K562 (cell line): ENCODE data around the gene CECR2. TPM values are rescaled to one million over a fixed set of nuclear protein-coding genes. Genes with fewer than 3 reads are reported as not detected.
A peak's percentile ranks its signal among the peaks of the same experiment; 100 is the strongest.

ENCODE experiments used
- ATAC-seq: fragments of 200-7000 bp; cut with Tn5 transposase; 3 replicates; pipeline ENCODE4 v1.9.1; 2020; ENCODE audit warnings: moderate library complexity
- BruUV-seq: library from RNA; stranded (reverse); fragments of 400-500 nt; replicated peaks from 2 replicates; lab custom pipeline; 2021; lab: Mats Ljungman, UMichigan
- CTCF ChIA-PET: fragments of 300-600 bp; formaldehyde crosslinking; extraction: SDS; loops from one replicate; lab custom pipeline; 2021; ENCODE audit warnings: low intra/inter-chr PET ratio; lab: Yijun Ruan, JAX
- POLR2A ChIA-PET: fragments of 300-600, 350-650 bp; sonication (Branson Sonifier 250); formaldehyde crosslinking; extraction: SDS; loops from one replicate; lab custom pipeline; 2021; ENCODE audit warnings: antibody characterized with exemption, inconsistent platforms; lab: Yijun Ruan, JAX
- DNase-seq, 4 experiments: peaks; one replicate each; pipeline versions ENCODE4 v3.0.0 to v3.0.0-alpha.2; 2011 to 2018; ENCODE audit warnings: low spot score in 3 of 4, mixed read lengths in 3 of 4; ENCODE audit errors: extremely low read depth in 1 of 4
- FAIRE-seq: peaks from 2 replicates; lab custom pipeline; 2011; peaks lifted over from hg19 to GRCh38; lab: Jason Lieb, UNC
- H2AFZ ChIP-seq: 2 replicates; pipeline ENCODE4 v1.6.0; 2011; ENCODE audit warnings: low read depth, low read length, control low read depth, inconsistent platforms
- H3K27ac ChIP-seq: fragments of 200-600 bp; 3 replicates; pipeline ENCODE4 v1.8.0; 2011; ENCODE audit warnings: low read depth, mild to moderate bottlenecking, control low read depth, inconsistent platforms, low read length, moderate library complexity, mixed read lengths; ENCODE audit errors: extremely low read depth
- H3K27me3 ChIP-seq, 2 experiments: fragments of 300-600 bp in 1 of 2; 2 replicates in 1 of 2; 3 replicates in 1 of 2; pipeline versions ENCODE4 v1.6.0 to v1.8.0; 2011; ENCODE audit warnings: inconsistent platforms in 2 of 2, low read length in 2 of 2, mild to moderate bottlenecking in 1 of 2, mixed read lengths in 1 of 2, moderate library complexity in 1 of 2; ENCODE audit not compliant: control insufficient read depth in 2 of 2, insufficient read depth in 2 of 2
- H3K36me3 ChIP-seq: fragments of 300-600 bp; 3 replicates; pipeline ENCODE4 v1.8.0; 2011; ENCODE audit warnings: mild to moderate bottlenecking, low read length, inconsistent platforms; ENCODE audit not compliant: control insufficient read depth, insufficient read depth
- H3K4me1 ChIP-seq, 2 experiments: fragments of 200-600 bp in 1 of 2; replicated peaks in 1 of 2; 2 replicates in 1 of 2; 3 replicates in 1 of 2; pipeline versions ENCODE4 v1.5.1 to v1.8.0; 2011; ENCODE audit warnings: inconsistent platforms in 2 of 2, low read length in 2 of 2, mild to moderate bottlenecking in 1 of 2, mixed read lengths in 1 of 2, moderate library complexity in 1 of 2; ENCODE audit not compliant: control insufficient read depth in 2 of 2, insufficient read depth in 2 of 2
- H3K4me2 ChIP-seq: 2 replicates; pipeline ENCODE4 v1.6.1; 2011; ENCODE audit warnings: low read length, control low read depth, inconsistent platforms, mixed read lengths; ENCODE audit not compliant: insufficient read depth
- H3K4me3 ChIP-seq: fragments of 200-600 bp; sonication (generic), shearing (Covaris generic); 2 replicates; pipeline ENCODE4 v1.5.1; 2016; ENCODE audit warnings: control low read depth, inconsistent platforms
- H3K79me2 ChIP-seq: fragments of 200-600 bp; 3 replicates; pipeline ENCODE4 v1.8.0; 2011; ENCODE audit warnings: low read length, inconsistent platforms; ENCODE audit not compliant: control insufficient read depth, insufficient read depth
- H3K9ac ChIP-seq, 2 experiments: 2 replicates each; pipeline versions ENCODE4 v1.6.0 to v1.6.1; 2011; ENCODE audit warnings: low read depth in 2 of 2, low read length in 2 of 2, control low read depth in 1 of 2, inconsistent platforms in 1 of 2, mild to moderate bottlenecking in 1 of 2, mixed read lengths in 1 of 2; ENCODE audit not compliant: insufficient read depth in 1 of 2
- H3K9me1 ChIP-seq: one replicate; pipeline ENCODE4 v1.6.0; 2011; ENCODE audit warnings: inconsistent platforms, mild to moderate bottlenecking, low read length, moderate library complexity; ENCODE audit not compliant: control insufficient read depth, insufficient read depth
- H3K9me3 ChIP-seq: replicated peaks from 2 replicates; pipeline ENCODE4 v1.5.1; 2011; ENCODE audit warnings: low read depth, low read length, inconsistent platforms; ENCODE audit not compliant: control insufficient read depth, insufficient read depth
- H4K20me1 ChIP-seq: replicated peaks from 2 replicates; pipeline ENCODE4 v1.6.1; 2011; ENCODE audit warnings: low read length, inconsistent platforms, mixed read lengths; ENCODE audit not compliant: control insufficient read depth, insufficient read depth
- BCL6 ChIP-seq: fragments of 250-450 bp; sonication (Bioruptor Pico); IDR thresholded peaks from 2 replicates; pipeline ENCODE4 v1.4.0; 2020
- DPF2 ChIP-seq: fragments of 450-650 bp; IDR thresholded peaks from 2 replicates; pipeline ENCODE4 v1.6.1; 2016
- EGR1 ChIP-seq: fragments of 450-650 bp; conservative IDR thresholded peaks from 2 replicates; pipeline ENCODE4 v1.6.1; 2017; ENCODE audit warnings: mild to moderate bottlenecking
- PHF8 ChIP-seq: fragments of 200-600 bp; sonication (generic); IDR thresholded peaks from 2 replicates; pipeline ENCODE4 v1.6.1; 2012; ENCODE audit warnings: mixed run types, mild to moderate bottlenecking, inconsistent platforms, low read length, moderate library complexity, borderline replicate concordance
- RAD51 ChIP-seq: fragments of 450-650 bp; IDR thresholded peaks from 2 replicates; pipeline ENCODE4 v1.7.1; 2016; ENCODE audit warnings: low read depth, mild to moderate bottlenecking, borderline replicate concordance
- SAFB ChIP-seq: fragments of 200-400 bp; formaldehyde crosslinking; IDR thresholded peaks from 2 replicates; pipeline ENCODE4 v1.6.1; 2017; ENCODE audit warnings: low read depth, low read length, borderline replicate concordance
- WGBS: fragments of 100-300 bp; shearing (Covaris generic); methylation state at CpG from one replicate; pipeline ENCODE4 v1.1.6; 2016; ENCODE audit warnings: low coverage, mixed read lengths; ENCODE audit not compliant: insufficient coverage; ENCODE audit errors: missing lambda C conversion rate; 5-methylcytosine and 5-hydroxymethylcytosine counted together
- in situ Hi-C: fragments of 300-500 bp; cut with MboI; formaldehyde crosslinking; loops from 4 replicates; pipeline ENCODE4 v1.15.0; 2018; ENCODE audit warnings: inconsistent platforms, mixed read lengths
- intact Hi-C: fragments of 100-400 bp; cut with micrococcal nuclease; formaldehyde crosslinking; loops from 2 replicates; pipeline ENCODE4 v1.14.2; 2022
- polyA plus RNA-seq, 8 experiments: library from polyadenylated mRNA; depleted of rRNA in 4 of 8; stranded (reverse) in 5 of 8; unstranded in 3 of 8; fragments of >200 nt; fragmentation: Nextera tagmentation in 2 of 8; fragmentation: Illumina TruSeq in 1 of 8; extraction: Ambion mirVana in 2 of 8; extraction: Trizol in 1 of 8; gene quantifications; 2 replicates each; pipeline versions ENCODE4 v1.2.1 to v1.2.3, GENCODE V29; 2011 to 2014; ENCODE audit warnings: inconsistent platforms in 1 of 8, missing spikeins in 1 of 8
- total RNA-seq, 7 experiments: library from RNA; depleted of rRNA in 6 of 7; stranded (reverse); fragments of >200 nt in 6 of 7; fragmentation: Illumina TruSeq in 2 of 7; extraction: Trizol in 2 of 7; gene quantifications; 2 replicates each; pipeline versions ENCODE4 v1.2.1 to v1.2.3, GENCODE V29; 2011 to 2021; ENCODE audit warnings: low replicate concordance in 1 of 7
- TF ChIP-seq, protein P1 (sequence below): sonication (generic); formaldehyde crosslinking; IDR thresholded peaks from 2 replicates; pipeline ENCODE4 v1.8.0; 2023; ENCODE audit warnings: mild to moderate bottlenecking, missing genetic modification reagents
- TF ChIP-seq, protein P2 (sequence below): sonication (generic); formaldehyde crosslinking; IDR thresholded peaks from 2 replicates; pipeline ENCODE4 v1.8.1; 2023; ENCODE audit warnings: mild to moderate bottlenecking, missing genetic modification reagents
- TF ChIP-seq, protein P3 (sequence below): sonication (generic); formaldehyde crosslinking; IDR thresholded peaks from 2 replicates; pipeline ENCODE4 v1.5.0; 2020; ENCODE audit warnings: missing genetic modification reagents
- TF ChIP-seq, protein P4 (sequence below): sonication (generic); formaldehyde crosslinking; IDR thresholded peaks from 2 replicates; pipeline ENCODE4 v1.9.0; 2022; ENCODE audit warnings: mild to moderate bottlenecking, missing genetic modification reagents

CECR2 gene
- total and polyA plus RNA-seq, 9 of the 15 experiments (the other 6 are each of a cell fraction or from before 2014, with no cell fraction given) = 0.01 to 1.00 (median 0.27) TPM

DNA sequence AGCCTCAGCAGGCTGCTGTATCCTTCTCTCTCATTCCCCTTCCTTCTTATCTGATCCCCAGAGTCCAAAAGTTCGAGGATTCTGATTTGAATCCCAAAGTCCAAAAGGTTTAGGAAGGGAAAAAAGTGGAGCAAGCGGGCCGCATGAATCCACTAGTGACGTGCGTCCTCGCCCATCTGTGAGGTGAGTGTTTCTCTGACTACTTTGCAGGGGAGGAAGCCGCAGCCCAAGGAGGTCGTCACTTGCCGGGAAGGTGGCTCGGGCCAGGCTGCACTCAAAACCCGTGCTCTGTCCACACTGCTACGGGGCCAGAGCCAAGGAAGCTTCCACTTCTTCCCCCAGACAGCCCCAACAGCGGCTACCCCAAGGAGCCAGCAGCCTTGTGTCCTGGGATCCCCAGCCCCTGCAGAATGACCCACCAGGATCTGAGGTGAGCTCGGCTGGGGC is 210.3 kb downstream of the CECR2 start (continued):
- TF ChIP-seq, protein P1, sequence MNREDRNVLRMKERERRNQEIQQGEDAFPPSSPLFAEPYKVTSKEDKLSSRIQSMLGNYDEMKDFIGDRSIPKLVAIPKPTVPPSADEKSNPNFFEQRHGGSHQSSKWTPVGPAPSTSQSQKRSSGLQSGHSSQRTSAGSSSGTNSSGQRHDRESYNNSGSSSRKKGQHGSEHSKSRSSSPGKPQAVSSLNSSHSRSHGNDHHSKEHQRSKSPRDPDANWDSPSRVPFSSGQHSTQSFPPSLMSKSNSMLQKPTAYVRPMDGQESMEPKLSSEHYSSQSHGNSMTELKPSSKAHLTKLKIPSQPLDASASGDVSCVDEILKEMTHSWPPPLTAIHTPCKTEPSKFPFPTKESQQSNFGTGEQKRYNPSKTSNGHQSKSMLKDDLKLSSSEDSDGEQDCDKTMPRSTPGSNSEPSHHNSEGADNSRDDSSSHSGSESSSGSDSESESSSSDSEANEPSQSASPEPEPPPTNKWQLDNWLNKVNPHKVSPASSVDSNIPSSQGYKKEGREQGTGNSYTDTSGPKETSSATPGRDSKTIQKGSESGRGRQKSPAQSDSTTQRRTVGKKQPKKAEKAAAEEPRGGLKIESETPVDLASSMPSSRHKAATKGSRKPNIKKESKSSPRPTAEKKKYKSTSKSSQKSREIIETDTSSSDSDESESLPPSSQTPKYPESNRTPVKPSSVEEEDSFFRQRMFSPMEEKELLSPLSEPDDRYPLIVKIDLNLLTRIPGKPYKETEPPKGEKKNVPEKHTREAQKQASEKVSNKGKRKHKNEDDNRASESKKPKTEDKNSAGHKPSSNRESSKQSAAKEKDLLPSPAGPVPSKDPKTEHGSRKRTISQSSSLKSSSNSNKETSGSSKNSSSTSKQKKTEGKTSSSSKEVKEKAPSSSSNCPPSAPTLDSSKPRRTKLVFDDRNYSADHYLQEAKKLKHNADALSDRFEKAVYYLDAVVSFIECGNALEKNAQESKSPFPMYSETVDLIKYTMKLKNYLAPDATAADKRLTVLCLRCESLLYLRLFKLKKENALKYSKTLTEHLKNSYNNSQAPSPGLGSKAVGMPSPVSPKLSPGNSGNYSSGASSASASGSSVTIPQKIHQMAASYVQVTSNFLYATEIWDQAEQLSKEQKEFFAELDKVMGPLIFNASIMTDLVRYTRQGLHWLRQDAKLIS (CRISPR knock-in tag) = no peak
- no peak for TF ChIP-seq EGR1
- TF ChIP-seq, all 486 proteins: peak for 0

DNA sequence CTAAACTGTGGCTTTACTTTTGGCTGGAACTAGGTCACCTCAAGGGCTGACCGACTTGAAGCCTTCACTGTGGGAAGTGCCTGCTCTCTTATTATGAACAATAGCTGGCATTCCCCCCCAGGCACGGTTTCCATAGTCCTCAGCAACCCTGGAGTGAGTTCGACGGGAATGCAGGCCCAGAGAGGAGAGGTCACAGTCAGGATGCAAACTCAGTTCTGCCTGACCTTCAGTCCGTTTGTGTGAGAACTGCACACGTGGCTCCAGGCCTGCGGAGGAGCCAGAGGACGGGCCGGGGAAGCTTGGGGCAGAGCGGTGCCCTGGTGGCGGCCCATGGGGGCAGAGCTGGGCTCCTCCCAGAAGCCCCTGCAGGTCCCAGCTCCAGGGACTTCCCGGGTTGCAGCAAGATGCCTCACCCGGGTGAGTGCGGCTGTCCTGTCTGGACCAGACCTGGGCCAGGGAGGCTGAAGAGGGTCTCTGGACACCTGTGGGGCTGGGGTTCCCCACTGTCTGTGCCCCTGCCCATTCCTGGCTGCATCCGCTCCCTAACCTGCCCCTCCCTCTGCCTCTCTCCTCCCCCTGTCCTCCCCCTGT is 211.3 kb downstream of the CECR2 start:
- Histone ChIP-seq H3K9me1 (no peaks in the 10 kb centered on the region), H3K36me3 (no peaks in the 10 kb centered on the region), H2AFZ (peak overlapping the region; percentile 63), H3K79me2 (no peaks in the 10 kb centered on the region), H3K4me1 (peaks cover 9 to 24% of the 10 kb centered on the region in 2 experiments; a peak in 4 of 5 replicates), H3K4me3 (no peak overlapping the region), H3K4me2 (no peak overlapping the region), H3K27ac (no peak overlapping the region), H3K9ac (peak overlapping the region in 1 of 2 experiments; percentile 48; a peak in 2 of 4 replicates), H4K20me1 (no peaks in the 10 kb centered on the region), H3K9me3 (no peaks in the 10 kb centered on the region), H3K27me3 (peaks cover 4 to 31% of the 10 kb centered on the region in 2 experiments; a peak in 3 of 5 replicates)
- FAIRE-seq (peak; percentile 74), DNase-seq (peak in 2 of 4 experiments; percentile 15 to 37), ATAC-seq (peak; percentile 46)
- WGBS = 30% methylated on average over 15 of the region's 15 CpGs
- POLR2A ChIA-PET = interaction anchor here (0.7 to 3.3 kb wide), 4 partner anchors 7 to 189 kb away, joined by 3 to 15 read pairs (median 4); no protein-coding TSS in a partner anchor
- in situ Hi-C loops = no loop called here
- CTCF ChIA-PET = no interaction called here
- intact Hi-C loops = no loop called here
- no TSS peak for BruUV-seq
- TF ChIP-seq, protein P2, sequence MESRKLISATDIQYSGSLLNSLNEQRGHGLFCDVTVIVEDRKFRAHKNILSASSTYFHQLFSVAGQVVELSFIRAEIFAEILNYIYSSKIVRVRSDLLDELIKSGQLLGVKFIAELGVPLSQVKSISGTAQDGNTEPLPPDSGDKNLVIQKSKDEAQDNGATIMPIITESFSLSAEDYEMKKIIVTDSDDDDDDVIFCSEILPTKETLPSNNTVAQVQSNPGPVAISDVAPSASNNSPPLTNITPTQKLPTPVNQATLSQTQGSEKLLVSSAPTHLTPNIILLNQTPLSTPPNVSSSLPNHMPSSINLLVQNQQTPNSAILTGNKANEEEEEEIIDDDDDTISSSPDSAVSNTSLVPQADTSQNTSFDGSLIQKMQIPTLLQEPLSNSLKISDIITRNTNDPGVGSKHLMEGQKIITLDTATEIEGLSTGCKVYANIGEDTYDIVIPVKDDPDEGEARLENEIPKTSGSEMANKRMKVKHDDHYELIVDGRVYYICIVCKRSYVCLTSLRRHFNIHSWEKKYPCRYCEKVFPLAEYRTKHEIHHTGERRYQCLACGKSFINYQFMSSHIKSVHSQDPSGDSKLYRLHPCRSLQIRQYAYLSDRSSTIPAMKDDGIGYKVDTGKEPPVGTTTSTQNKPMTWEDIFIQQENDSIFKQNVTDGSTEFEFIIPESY (CRISPR knock-in tag) = peak; percentile 66; the same call in 1 of the 2 replicates
- no peak for TF ChIP-seq DPF2
- no peak for TF ChIP-seq SAFB
- TF ChIP-seq BCL6 = no peak
- TF ChIP-seq RAD51 = no peak
- TF ChIP-seq, protein P3, sequence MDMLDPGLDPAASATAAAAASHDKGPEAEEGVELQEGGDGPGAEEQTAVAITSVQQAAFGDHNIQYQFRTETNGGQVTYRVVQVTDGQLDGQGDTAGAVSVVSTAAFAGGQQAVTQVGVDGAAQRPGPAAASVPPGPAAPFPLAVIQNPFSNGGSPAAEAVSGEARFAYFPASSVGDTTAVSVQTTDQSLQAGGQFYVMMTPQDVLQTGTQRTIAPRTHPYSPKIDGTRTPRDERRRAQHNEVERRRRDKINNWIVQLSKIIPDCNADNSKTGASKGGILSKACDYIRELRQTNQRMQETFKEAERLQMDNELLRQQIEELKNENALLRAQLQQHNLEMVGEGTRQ = 0 out of 2 replicates have a peak, but pooled peaks have one; percentile 35
- TF ChIP-seq, protein P4, sequence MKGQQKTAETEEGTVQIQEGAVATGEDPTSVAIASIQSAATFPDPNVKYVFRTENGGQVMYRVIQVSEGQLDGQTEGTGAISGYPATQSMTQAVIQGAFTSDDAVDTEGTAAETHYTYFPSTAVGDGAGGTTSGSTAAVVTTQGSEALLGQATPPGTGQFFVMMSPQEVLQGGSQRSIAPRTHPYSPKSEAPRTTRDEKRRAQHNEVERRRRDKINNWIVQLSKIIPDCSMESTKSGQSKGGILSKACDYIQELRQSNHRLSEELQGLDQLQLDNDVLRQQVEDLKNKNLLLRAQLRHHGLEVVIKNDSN (CRISPR knock-in tag) = peak; percentile 54
- no peak for TF ChIP-seq PHF8
